HCT116 (cell line): ENCODE measurements around the gene SEMA5A. TPM values are rescaled to one million over a fixed set of nuclear protein-coding genes. Genes with fewer than 3 reads are reported as not detected.

Source experiments
- ATAC-seq: fragments of 200-7000 bp; cut with Tn5 transposase; 2 replicates; pipeline ENCODE4 v1.9.1; 2020; ENCODE audit warnings: mild to moderate bottlenecking, moderate library complexity
- BruUV-seq: library from RNA; stranded (reverse); fragments of 400-500 nt; replicated peaks from 2 replicates; lab custom pipeline; 2021; lab: Mats Ljungman, UMichigan
- CTCF ChIA-PET: fragments of 300-600 bp; sonication (Branson Sonifier 250); formaldehyde crosslinking; loops from one replicate; lab custom pipeline; 2021; ENCODE audit warnings: antibody characterized with exemption; lab: Charles Lee
- POLR2A ChIA-PET: fragments of 300-600, 350-600 bp; sonication (Branson Sonifier 250); formaldehyde crosslinking; loops from one replicate; lab custom pipeline; 2021; ENCODE audit warnings: antibody characterized with exemption; lab: Charles Lee
- RAD21 ChIA-PET, 2 experiments: fragments of 300-600 bp; sonication (Branson Sonifier 250); formaldehyde crosslinking; loops; one replicate each; lab custom pipeline; 2023; ENCODE audit warnings: low total read pairs in 2 of 2; ENCODE audit not compliant: uncharacterized antibody in 2 of 2, unreplicated experiment in 2 of 2, low non-redundant PET in 1 of 2; lab: Charles Lee
- DNase-seq: peaks from one replicate; pipeline ENCODE4 v3.0.0-alpha.2; 2010; ENCODE audit warnings: low read depth, low spot score
- H2AFZ ChIP-seq: fragments of 200-600 bp; shearing (Covaris generic), sonication (generic); 2 replicates; pipeline ENCODE4 v1.6.1; 2017; ENCODE audit warnings: low read depth, mixed run types, mixed read lengths, antibody characterized with exemption, low read length; ENCODE audit not compliant: poor library complexity, severe bottlenecking
- H3K27ac ChIP-seq: 2 replicates; pipeline ENCODE4 v1.5.1; 2012; ENCODE audit warnings: low read depth, low read length
- H3K27me3 ChIP-seq: fragments of 200-600 bp; sonication (generic); 2 replicates; pipeline ENCODE4 v1.6.1; 2016; ENCODE audit warnings: mixed run types, low read length, mixed read lengths; ENCODE audit not compliant: insufficient read depth
- H3K36me3 ChIP-seq, 2 experiments: fragments of 200-500 bp in 1 of 2; fragments of 200-600 bp in 1 of 2; sonication (Bioruptor generic) in 1 of 2; sonication (generic) in 1 of 2; 2 replicates each; pipeline versions ENCODE4 v1.5.1 to v1.6.1; 2014 to 2016; ENCODE audit warnings: low read length in 2 of 2, inconsistent platforms in 1 of 2, mixed read lengths in 1 of 2, mixed run types in 1 of 2; ENCODE audit not compliant: insufficient read depth in 2 of 2, control insufficient read depth in 1 of 2
- H3K4me1 ChIP-seq, 2 experiments: fragments of 200-600 bp in 1 of 2; sonication (generic) in 1 of 2; 2 replicates each; pipeline versions ENCODE4 v1.5.1 to v1.6.1; 2012 to 2017; ENCODE audit warnings: low read length in 2 of 2, inconsistent platforms in 1 of 2, mild to moderate bottlenecking in 1 of 2, mixed read lengths in 1 of 2, mixed run types in 1 of 2, moderate library complexity in 1 of 2; ENCODE audit not compliant: insufficient read depth in 2 of 2, control insufficient read depth in 1 of 2
- H3K4me2 ChIP-seq: fragments of 200-600 bp; sonication (generic); 2 replicates; pipeline ENCODE4 v1.6.1; 2017; ENCODE audit warnings: mixed run types, low read length, mixed read lengths
- H3K4me3 ChIP-seq, 2 experiments: fragments of 200-600 bp in 1 of 2; sonication (generic) in 1 of 2; replicated peaks in 1 of 2; 2 replicates each; pipeline ENCODE4 v1.5.1; 2011 to 2016; ENCODE audit warnings: low read length in 2 of 2, control low read depth in 1 of 2, low read depth in 1 of 2, mild to moderate bottlenecking in 1 of 2, mixed read lengths in 1 of 2, mixed run types in 1 of 2
- H3K79me2 ChIP-seq: fragments of 200-600 bp; sonication (generic); 2 replicates; pipeline ENCODE4 v1.6.1; 2017; ENCODE audit warnings: mild to moderate bottlenecking, mixed run types, low read length, moderate library complexity, mixed read lengths; ENCODE audit not compliant: insufficient read depth
- H3K9ac ChIP-seq: fragments of 200-600 bp; sonication (generic); 2 replicates; pipeline ENCODE4 v1.6.1; 2016; ENCODE audit warnings: low read length, mixed read lengths
- H3K9me2 ChIP-seq: fragments of 200-600 bp; sonication (generic), shearing (Covaris generic); 2 replicates; pipeline ENCODE4 v1.6.1; 2017; ENCODE audit warnings: mixed run types, mild to moderate bottlenecking, moderate library complexity; ENCODE audit not compliant: insufficient read depth
- H3K9me3 ChIP-seq, 2 experiments: fragments of 200-500 bp in 1 of 2; fragments of 200-600 bp in 1 of 2; sonication (Bioruptor generic) in 1 of 2; sonication (generic) in 1 of 2; 2 replicates each; pipeline ENCODE4 v1.6.1; 2014 to 2017; ENCODE audit warnings: low read length in 2 of 2, mixed read lengths in 2 of 2, inconsistent platforms in 1 of 2, low read depth in 1 of 2, mild to moderate bottlenecking in 1 of 2, mixed run types in 1 of 2, moderate library complexity in 1 of 2; ENCODE audit not compliant: control insufficient read depth in 1 of 2, insufficient read depth in 1 of 2
- H4K20me1 ChIP-seq: fragments of 200-600 bp; sonication (generic), shearing (Covaris generic); 2 replicates; pipeline ENCODE4 v1.6.1; 2017; ENCODE audit warnings: mixed run types, mild to moderate bottlenecking, moderate library complexity; ENCODE audit not compliant: insufficient read depth
- CTCF ChIP-seq, 3 experiments: fragments of 200-600 bp in 1 of 3; sonication (generic) in 1 of 3; IDR thresholded peaks in 2 of 3; conservative IDR thresholded peaks in 1 of 3; 2 replicates each; pipeline ENCODE4 v1.5.1; 2012 to 2017; ENCODE audit warnings: low read depth in 2 of 3, low read length in 2 of 3, antibody characterized with exemption in 1 of 3, borderline replicate concordance in 1 of 3, control low read depth in 1 of 3, mild to moderate bottlenecking in 1 of 3, mixed read lengths in 1 of 3, mixed run types in 1 of 3, moderate library complexity in 1 of 3; ENCODE audit not compliant: insufficient read depth in 1 of 3
- EGR1 ChIP-seq: IDR thresholded peaks from 2 replicates; pipeline ENCODE4 v1.6.1; 2012; ENCODE audit warnings: low read depth
- EZH2phosphoT487 ChIP-seq: fragments of 200-600 bp; IDR thresholded peaks from 2 replicates; pipeline ENCODE4 v1.6.1; 2018; ENCODE audit warnings: antibody characterized with exemption, borderline replicate concordance
- FOSL1 ChIP-seq: IDR thresholded peaks from 2 replicates; pipeline ENCODE4 v1.6.1; 2012; ENCODE audit warnings: low read depth
- JUND ChIP-seq: IDR thresholded peaks from 2 replicates; pipeline ENCODE4 v1.6.1; 2012
- POLR2A ChIP-seq: IDR thresholded peaks from 2 replicates; pipeline ENCODE4 v1.7.0; 2011; ENCODE audit warnings: borderline replicate concordance; ENCODE audit not compliant: insufficient read depth, insufficient read length; ENCODE audit errors: extremely low read depth
- POLR2AphosphoS5 ChIP-seq: IDR thresholded peaks from 2 replicates; pipeline ENCODE4 v1.6.1; 2011; ENCODE audit warnings: mild to moderate bottlenecking, low read depth, low read length, moderate library complexity
- SIN3A ChIP-seq: IDR thresholded peaks from 2 replicates; pipeline ENCODE4 v1.6.1; 2012; ENCODE audit warnings: low read depth
- SP1 ChIP-seq: IDR thresholded peaks from 2 replicates; pipeline ENCODE4 v1.6.1; 2012; ENCODE audit warnings: low read depth
- SRF ChIP-seq: IDR thresholded peaks from 2 replicates; pipeline ENCODE4 v1.6.1; 2012; ENCODE audit warnings: low read depth
- TCF7L2 ChIP-seq: IDR thresholded peaks from 2 replicates; pipeline ENCODE4 v1.7.0; 2011; ENCODE audit warnings: borderline replicate concordance, inconsistent platforms; ENCODE audit not compliant: insufficient read depth, insufficient read length; ENCODE audit errors: extremely low read depth
- YY1 ChIP-seq: IDR thresholded peaks from 2 replicates; pipeline ENCODE4 v1.6.1; 2011; ENCODE audit warnings: low read length, low read depth, moderate library complexity, mild to moderate bottlenecking; ENCODE audit not compliant: insufficient replicate concordance; ENCODE audit errors: extremely low read depth
- ZFX ChIP-seq: fragments of 450-650 bp; IDR thresholded peaks from 2 replicates; pipeline ENCODE4 v1.6.1; 2017
- intact Hi-C: fragments of 100-400 bp; cut with micrococcal nuclease; formaldehyde crosslinking; loops from 2 replicates; pipeline ENCODE4 v1.10.0; 2022
- total RNA-seq: library from RNA; stranded (reverse); gene quantifications from one replicate; pipeline ENCODE4 v1.2.1, GENCODE V29; 2021; ENCODE audit not compliant: unreplicated experiment
- TF ChIP-seq, protein P1 (sequence below): IDR thresholded peaks from 2 replicates; pipeline ENCODE4 v1.6.1; 2012; ENCODE audit warnings: low read depth

Gene SEMA5A
- total RNA-seq, 1 experiment from 2014 or later, result 0.02 TPM

DNA sequence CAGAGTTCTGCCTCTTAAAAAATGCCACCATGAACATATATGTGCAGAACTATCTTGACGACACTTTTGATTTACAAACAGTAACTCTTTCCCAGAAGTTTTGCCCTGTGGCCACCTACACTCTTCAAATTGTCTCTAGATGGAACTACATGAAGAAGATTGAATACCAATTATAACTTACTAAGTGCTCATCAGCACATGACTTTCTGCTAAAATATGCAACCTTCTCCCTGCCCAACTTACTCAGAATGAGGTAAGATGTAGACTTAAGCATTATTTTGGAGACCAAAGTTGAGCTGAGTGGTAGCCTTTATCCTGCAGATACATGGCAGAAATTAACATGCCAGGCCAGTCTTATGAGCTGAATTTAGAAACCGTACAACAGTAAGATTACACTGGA, 105.4 kb downstream of the SEMA5A start:
- H3K9me2 ChIP-seq, result no peaks in the 10 kb centered on the region
- no peaks in the 10 kb centered on the region for H3K79me2 ChIP-seq
- ChIA-PET POLR2A (no interaction called here), CTCF (no interaction called here), RAD21 (no interaction called here)
- no peak overlapping the region for H3K4me2 ChIP-seq
- no peak for DNase-seq
- H3K4me1 ChIP-seq, result no peaks in the 10 kb centered on the region
- no peak overlapping the region for H2AFZ ChIP-seq
- no peaks in the 10 kb centered on the region for H3K27me3 ChIP-seq
- H3K9ac ChIP-seq, result no peak overlapping the region
- TF ChIP-seq, protein P1, sequence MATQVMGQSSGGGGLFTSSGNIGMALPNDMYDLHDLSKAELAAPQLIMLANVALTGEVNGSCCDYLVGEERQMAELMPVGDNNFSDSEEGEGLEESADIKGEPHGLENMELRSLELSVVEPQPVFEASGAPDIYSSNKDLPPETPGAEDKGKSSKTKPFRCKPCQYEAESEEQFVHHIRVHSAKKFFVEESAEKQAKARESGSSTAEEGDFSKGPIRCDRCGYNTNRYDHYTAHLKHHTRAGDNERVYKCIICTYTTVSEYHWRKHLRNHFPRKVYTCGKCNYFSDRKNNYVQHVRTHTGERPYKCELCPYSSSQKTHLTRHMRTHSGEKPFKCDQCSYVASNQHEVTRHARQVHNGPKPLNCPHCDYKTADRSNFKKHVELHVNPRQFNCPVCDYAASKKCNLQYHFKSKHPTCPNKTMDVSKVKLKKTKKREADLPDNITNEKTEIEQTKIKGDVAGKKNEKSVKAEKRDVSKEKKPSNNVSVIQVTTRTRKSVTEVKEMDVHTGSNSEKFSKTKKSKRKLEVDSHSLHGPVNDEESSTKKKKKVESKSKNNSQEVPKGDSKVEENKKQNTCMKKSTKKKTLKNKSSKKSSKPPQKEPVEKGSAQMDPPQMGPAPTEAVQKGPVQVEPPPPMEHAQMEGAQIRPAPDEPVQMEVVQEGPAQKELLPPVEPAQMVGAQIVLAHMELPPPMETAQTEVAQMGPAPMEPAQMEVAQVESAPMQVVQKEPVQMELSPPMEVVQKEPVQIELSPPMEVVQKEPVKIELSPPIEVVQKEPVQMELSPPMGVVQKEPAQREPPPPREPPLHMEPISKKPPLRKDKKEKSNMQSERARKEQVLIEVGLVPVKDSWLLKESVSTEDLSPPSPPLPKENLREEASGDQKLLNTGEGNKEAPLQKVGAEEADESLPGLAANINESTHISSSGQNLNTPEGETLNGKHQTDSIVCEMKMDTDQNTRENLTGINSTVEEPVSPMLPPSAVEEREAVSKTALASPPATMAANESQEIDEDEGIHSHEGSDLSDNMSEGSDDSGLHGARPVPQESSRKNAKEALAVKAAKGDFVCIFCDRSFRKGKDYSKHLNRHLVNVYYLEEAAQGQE, result no peak
- no peak for TF ChIP-seq SRF
- no peak for TF ChIP-seq POLR2A
- no peak for TF ChIP-seq YY1
- no peak for TF ChIP-seq SIN3A
- no peak for TF ChIP-seq EGR1
- TF ChIP-seq ZFX, result no peak
- TF ChIP-seq SP1, result no peak
- TF ChIP-seq CTCF (IDR thresholded peaks at IDR 0.05 in 2 of 3, conservative IDR thresholded peaks at IDR 0.05 in 1 of 3; ENCODE audit: borderline replicate concordance in 1 of 3, insufficient read depth in 1 of 3, low read depth in 2 of 3, low read length in 2 of 3), result no peak
- TF ChIP-seq FOSL1, result no peak
- no peak for TF ChIP-seq TCF7L2
- no peak for TF ChIP-seq POLR2AphosphoS5
- no peak for TF ChIP-seq EZH2phosphoT487
- no peak for TF ChIP-seq JUND
- H3K36me3 ChIP-seq, result no peaks in the 10 kb centered on the region
- no peak for ATAC-seq
- H3K9me3 ChIP-seq, result peaks cover 4 to 35% of the 10 kb centered on the region in 2 experiments; a peak in 2 of 4 replicates
- no peak overlapping the region for H3K27ac ChIP-seq
- BruUV-seq, result no TSS peak
- intact Hi-C loops, result no loop called here
- no peak overlapping the region for H3K4me3 ChIP-seq
- no peaks in the 10 kb centered on the region for H4K20me1 ChIP-seq
